ENCODE results near the gene AP1G1.

The AP1G1 gene

DNA sequence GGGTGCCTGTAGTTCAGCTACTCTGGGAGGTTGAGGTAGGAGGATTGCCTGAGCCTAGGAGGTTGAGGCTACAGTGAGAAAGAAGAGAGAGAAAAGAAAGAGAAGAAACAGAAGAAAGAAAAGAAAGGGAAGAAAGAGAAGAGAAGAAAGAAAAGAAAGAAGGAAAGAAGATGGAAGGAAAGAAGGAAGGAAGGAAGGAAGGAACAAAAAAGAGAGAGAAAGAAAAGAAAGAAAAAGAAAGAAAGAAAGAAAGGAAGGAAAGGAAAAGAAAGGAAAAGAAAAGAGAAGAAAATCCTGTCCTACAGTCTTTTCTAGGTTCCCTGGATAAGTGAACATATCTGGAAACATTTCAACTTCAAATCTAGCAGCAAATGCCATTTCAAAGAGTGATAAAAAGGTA is 54.5 kb downstream of the AP1G1 start:
- DNase-seq (ENCODE audit: low read depth): no peak

DNA sequence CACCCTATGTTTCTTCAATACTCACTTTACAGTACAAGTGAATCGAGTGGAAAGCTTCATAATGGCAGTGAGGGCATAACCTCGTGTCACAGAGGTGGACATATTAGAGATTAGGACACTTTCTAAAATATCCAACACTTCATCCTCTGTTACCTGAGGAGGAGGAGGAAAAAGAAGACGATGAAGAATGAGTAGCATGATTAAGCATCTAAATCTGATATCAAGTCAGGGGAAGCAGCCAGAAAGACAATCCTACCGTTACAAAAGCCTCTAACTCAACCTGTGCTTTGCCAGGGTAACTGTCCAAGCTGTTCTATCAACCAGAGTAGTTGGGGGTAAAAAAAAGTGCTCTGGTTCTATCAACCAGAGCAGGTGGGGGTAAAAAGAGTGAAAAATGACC is 60.4 kb downstream of the AP1G1 start:
- DNase-seq (ENCODE audit: low read depth): no peak

- peak; percentile 18 for DNase-seq (ENCODE audit: low read depth)
Observed at GRCh38 chr16:71746442-71747046, 62.1 kb downstream of the AP1G1 start.

DNA sequence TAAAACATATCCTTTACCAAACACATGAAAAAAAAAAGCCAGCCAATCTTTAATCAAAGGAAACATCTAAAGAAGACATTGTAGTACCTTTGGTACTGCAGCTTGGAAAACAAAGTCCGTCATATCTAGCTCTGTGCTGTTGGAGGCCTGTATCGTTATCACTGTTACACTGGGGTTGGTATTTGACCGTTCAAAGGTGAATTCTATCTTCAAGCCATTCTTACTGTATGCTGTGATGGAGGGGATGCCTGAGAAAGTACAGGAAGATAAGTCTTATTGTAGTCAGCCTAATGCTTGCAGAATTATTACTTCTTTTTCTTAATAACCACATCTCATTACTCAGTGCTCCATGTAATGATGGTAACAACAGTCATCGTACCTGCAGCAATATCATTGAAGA is 69.8 kb downstream of the AP1G1 start:
- DNase-seq (ENCODE audit: low read depth): no peak

GRCh38 chr16:71737501-71737900 is 71.1 kb downstream of the AP1G1 start:
- DNase-seq (ENCODE audit: low read depth): no peak

- DNase-seq (ENCODE audit: low read depth): no peak
Observed at GRCh38 chr16:71734511-71734910, 74.1 kb downstream of the AP1G1 start.

- DNase-seq (ENCODE audit: low read depth): no peak
Observed at GRCh38 chr16:71732587-71732986, 76.0 kb downstream of the AP1G1 start.

DNA sequence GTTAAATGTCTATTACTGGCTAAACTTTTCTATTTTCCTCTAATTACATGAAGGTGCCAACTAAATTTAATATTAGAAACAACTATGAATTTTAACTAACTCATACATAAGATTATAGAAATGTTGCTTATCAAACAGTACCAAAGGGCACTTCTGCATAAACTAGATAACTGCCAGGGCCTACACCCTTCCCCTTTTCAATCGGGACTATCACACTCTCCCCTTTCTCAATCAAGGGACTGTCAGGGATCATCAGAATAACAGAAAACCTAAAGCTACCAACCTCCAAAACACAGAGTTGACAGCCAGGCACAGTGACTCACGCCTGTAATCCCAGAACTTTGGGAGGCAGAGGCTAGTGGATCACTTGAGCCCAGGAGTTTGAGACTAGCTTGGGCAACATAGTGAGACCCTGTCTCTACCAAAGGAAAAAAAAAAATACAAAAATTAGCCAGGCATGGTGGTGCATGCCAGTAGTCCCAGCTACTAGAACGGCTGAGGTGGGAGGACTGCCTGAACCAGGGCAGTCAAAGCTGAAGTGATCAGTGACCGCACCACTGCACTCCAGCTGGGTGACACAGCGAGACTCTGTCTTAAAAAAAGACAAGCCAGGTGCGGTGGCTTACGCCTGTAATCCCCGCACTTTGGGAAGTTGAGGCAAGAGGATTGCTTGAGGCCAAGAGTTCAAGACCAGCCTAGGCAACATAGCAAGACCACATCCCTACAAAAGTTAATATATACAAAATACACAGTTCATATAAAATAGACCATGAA is 80.9 kb downstream of the AP1G1 start:
- DNase-seq (ENCODE audit: low read depth): no peak

GRCh38 chr16:71726476-71727315 is 81.9 kb downstream of the AP1G1 start:
- DNase-seq (ENCODE audit: low read depth): no peak

GRCh38 chr16:71724320-71724751 is 84.3 kb downstream of the AP1G1 start, which contains the start of gene PHLPP2:
PHLPP2 (minus strand) TSS chr16:71724701; CDS start chr16:71714795, 9,906 bp downstream.
- no peak for DNase-seq (ENCODE audit: low read depth)

DNA sequence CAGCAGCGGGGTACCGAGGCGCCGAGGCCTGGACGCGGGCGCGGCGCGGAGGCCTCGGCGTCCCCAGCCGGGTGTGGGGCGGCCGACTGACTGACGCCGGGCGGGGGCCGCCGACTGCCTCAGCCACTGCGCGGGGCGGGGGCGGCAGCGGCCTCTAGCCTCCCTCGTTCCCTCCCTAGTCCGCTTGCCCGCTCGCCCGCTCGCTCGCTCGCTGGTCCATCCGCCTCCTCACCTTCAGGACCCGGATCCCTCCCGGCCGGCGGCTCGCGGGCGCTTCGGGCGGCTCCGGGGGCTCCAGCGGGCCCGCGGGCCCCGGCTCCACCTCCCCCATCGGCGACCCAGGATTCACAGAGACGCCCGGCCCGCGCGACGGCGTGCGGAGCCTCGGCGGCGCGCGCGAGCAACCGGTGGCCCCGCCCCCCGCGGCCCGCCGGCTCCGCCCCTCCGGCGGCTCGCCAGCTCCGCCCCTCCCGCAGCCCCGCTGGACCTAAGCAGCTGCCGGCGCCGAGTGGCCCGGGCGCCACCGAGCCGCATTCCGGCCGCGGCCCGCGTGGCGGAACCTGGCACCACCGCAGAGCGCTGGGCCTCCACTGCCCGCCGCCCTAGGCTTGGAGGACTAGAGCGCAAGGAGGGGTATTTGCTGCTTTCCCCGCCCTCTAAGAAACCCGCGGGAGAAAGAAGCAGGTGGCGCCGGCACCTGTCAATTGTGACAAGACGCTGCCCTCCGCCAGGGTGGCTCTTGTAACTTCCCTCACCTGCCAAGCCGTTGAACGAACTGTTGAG is 84.9 kb downstream of the AP1G1 start:
- DNase-seq (ENCODE audit: low read depth): no peak

- DNase-seq (ENCODE audit: low read depth): no peak
Observed at GRCh38 chr16:71722801-71723536, 85.7 kb downstream of the AP1G1 start.

DNA sequence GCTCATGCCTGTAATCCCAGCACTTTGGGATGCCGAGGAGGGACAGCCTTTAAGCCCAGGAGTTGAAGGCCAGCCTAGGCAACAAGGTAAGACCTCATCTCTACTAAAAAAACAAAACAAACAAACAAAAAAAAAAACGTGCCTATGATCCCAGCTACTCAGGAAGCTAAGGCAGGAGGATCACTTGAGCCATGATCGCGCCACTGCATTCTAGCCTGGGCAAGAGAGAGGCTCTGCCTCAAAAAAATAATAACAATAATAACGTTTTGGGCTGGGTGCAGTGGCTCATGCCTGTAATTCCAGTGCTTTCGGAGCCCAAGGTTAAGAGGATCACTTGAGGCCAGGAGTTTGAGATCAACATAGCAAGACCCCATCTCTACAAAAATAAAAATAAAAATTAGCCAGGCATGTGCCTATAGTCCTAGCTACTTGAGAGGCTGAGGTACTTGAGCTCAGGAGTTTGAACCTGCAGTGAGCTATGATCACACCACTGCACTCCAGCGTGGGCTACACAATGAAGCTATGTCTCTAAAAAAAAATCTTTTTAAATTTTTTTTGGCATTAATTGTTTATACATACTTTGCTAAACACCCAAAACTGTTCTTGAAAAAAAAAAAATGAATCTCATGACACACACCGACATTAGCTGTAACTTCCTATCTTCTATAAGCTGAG is 87.4 kb downstream of the AP1G1 start:
- DNase-seq (ENCODE audit: low read depth): no peak

GRCh38 chr16:71712501-71712900 is 96.1 kb downstream of the AP1G1 start:
- DNase-seq (ENCODE audit: low read depth): no peak

DNA sequence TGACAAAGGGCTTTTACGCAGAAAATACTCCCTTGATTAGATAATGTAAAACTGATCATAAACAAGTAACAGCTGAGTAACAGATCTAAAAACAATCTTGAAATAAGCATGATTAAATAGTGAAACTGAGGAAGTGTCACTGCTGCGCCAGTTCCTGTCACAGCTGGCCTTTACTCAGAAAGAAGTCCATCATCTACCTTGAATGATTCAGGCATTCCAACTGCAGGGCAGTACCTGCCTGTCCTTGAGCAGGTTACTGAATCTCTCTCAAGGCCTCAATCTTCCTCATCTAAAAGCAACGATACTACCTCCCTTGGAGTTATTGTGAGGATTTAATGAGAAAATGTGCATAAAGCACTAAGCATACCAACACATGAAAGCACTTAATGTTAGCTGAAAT is 96.8 kb downstream of the AP1G1 start:
- DNase-seq (ENCODE audit: low read depth): no peak

DNA sequence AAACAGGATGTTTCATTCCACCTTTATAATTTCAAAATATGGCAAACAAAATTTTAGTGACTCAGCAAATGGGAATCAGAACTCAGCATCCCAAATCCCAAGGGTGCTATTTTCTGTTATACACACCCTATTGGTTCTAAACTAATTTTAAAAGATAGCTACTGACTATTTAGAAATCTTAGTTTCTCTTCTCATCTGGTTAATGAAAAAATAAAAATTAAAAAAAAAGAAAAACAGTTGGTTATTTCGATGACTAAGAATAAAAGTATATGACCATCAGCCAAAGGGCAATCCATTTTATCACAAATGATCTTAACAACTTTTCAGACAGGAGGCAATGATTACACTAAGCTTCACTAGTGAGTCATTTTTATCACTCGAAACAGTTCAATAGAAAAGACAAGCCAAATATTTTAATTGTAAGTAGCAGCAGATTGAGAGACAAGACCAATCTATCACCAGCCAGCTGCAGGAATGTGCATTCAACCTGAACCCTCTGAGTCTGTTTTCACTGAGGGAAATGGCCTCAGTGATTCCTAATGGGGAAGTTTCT is 99.3 kb downstream of the AP1G1 start:
- no peak for DNase-seq (ENCODE audit: low read depth)

GRCh38 chr16:71708696-71709095 is 99.9 kb downstream of the AP1G1 start:
- DNase-seq (ENCODE audit: low read depth): no peak

DNA sequence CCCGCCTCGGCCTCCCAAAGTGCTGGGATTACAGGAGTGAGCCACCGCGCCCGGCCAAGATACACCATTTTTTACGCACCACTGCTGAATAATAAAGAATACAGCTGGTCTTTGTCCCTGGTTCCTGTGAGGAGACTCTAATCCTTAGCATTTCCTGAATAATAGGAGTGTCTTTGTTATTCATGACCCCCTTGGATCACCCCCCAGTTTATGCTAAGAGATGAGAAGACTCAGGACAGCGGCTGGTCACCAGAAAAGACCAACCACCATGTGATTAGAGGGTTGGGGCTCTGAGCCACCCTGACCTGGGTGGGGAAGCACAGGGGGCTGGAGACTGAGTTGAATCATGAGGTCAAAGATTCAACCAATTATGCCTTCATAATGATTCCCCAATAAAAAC is 101.4 kb downstream of the AP1G1 start:
- DNase-seq (ENCODE audit: low read depth): no peak

GRCh38 chr16:71706046-71706445 is 102.6 kb downstream of the AP1G1 start:
- DNase-seq (ENCODE audit: low read depth): no peak

DNA sequence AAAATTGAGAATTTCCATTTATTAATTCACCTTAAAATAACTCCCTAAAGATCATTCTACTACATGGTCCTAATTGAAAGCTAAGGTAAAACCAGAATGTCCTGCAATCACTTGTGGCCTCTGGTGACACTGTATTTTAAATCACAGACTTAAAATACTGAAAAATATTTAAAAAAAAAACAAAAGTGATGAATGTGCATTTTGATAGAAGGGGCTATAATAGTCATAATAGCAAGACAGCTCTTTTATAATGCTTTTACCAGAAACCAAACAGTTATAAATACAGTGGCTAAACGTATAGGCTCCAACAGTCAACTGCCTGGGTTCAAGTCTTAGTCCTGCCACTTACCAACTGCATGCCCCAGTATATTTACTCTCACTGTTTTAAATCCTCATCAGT is 105.3 kb downstream of the AP1G1 start:
- DNase-seq (ENCODE audit: low read depth): no peak
